ENCODE measurements around the gene MAB21L4.

- TF ChIP-seq MAZ (IDR thresholded peaks at IDR 0.05; ENCODE audit: borderline replicate concordance, low read depth, low read length) (no peak), RFX5 (IDR thresholded peaks at IDR 0.05) (no peak), ESRRA (IDR thresholded peaks at IDR 0.05; ENCODE audit: borderline replicate concordance, low read length) (no peak), POLR2AphosphoS2 (conservative IDR thresholded peaks at IDR 0.05; ENCODE audit: low read length) (no peak), POLR2A (IDR thresholded peaks at IDR 0.05; ENCODE audit: low read length) (no peak), NFE2L2 (conservative IDR thresholded peaks at IDR 0.05; ENCODE audit: low read length) (no peak), NR3C1 (IDR thresholded peaks at IDR 0.05) (no peak), MAFK (IDR thresholded peaks at IDR 0.05; ENCODE audit: partially characterized antibody) (no peak), BHLHE40 (IDR thresholded peaks at IDR 0.05; ENCODE audit: low read depth, low read length) (no peak), RAD21 (conservative IDR thresholded peaks at IDR 0.05 in 1 of 2, IDR thresholded peaks at IDR 0.05 in 1 of 2) (no peak), CTCF (IDR thresholded peaks at IDR 0.05) (no peak)
Measured at GRCh38 chr2:240903191-240904060, 7.5 kb upstream of the MAB21L4 start.

Data from A549 (cell line).